Vagina (tissue), 2 donors: ENCODE results near the gene ZNF474.

Experiments
- POLR2A ChIP-seq, 2 donors: fragments of 450-650 bp; IDR thresholded peaks; one replicate each; pipeline ENCODE4 v1.6.1; 2017; ENCODE audit warnings: antibody characterized with exemption in 2 of 2, mild to moderate bottlenecking in 2 of 2, moderate library complexity in 2 of 2
- POLR2AphosphoS5 ChIP-seq, 2 donors: sonication (generic); formaldehyde crosslinking; IDR thresholded peaks; one replicate each; pipeline ENCODE4 v1.9.0; 2017; ENCODE audit warnings: antibody characterized with exemption in 2 of 2, mild to moderate bottlenecking in 2 of 2, low read depth in 1 of 2; ENCODE audit not compliant: insufficient read depth in 1 of 2
- TF ChIP-seq, protein P1 (sequence below), 3 experiments: fragments of 450-650 bp in 2 of 3; fragments of 200-600 bp in 1 of 3; sonication (generic) in 1 of 3; IDR thresholded peaks; one replicate each; pipeline ENCODE4 v1.5.1; 2017 to 2019; ENCODE audit warnings: antibody characterized with exemption in 3 of 3, mild to moderate bottlenecking in 2 of 3, moderate library complexity in 2 of 3

- TF ChIP-seq, protein P1, sequence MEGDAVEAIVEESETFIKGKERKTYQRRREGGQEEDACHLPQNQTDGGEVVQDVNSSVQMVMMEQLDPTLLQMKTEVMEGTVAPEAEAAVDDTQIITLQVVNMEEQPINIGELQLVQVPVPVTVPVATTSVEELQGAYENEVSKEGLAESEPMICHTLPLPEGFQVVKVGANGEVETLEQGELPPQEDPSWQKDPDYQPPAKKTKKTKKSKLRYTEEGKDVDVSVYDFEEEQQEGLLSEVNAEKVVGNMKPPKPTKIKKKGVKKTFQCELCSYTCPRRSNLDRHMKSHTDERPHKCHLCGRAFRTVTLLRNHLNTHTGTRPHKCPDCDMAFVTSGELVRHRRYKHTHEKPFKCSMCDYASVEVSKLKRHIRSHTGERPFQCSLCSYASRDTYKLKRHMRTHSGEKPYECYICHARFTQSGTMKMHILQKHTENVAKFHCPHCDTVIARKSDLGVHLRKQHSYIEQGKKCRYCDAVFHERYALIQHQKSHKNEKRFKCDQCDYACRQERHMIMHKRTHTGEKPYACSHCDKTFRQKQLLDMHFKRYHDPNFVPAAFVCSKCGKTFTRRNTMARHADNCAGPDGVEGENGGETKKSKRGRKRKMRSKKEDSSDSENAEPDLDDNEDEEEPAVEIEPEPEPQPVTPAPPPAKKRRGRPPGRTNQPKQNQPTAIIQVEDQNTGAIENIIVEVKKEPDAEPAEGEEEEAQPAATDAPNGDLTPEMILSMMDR (IDR thresholded peaks at IDR 0.05), result no peak
- TF ChIP-seq POLR2A (IDR thresholded peaks at IDR 0.05) (no peak), POLR2AphosphoS5 (IDR thresholded peaks at IDR 0.05; ENCODE audit: insufficient read depth in 1 of 2, low read depth in 1 of 2) (no peak)
These were observed 40.0 kb upstream of the ZNF474 start for GRCh38 chr5:122089096-122090013.
